GM19468 (cell line): Measurements from ENCODE around the gene ASGR1.
"Not testable (repeated sequence)": the region's sequence is repeated elsewhere in the genome, so short reads cannot be mapped to it uniquely, and the experiment has no call there.

Experiments
- ATAC-seq: cut with Tn5 transposase; IDR thresholded peaks from one replicate; pipeline ENCODE4 v1.9.1; 2021; ENCODE audit warnings: mild to moderate bottlenecking, moderate library complexity, moderate number of reproducible peaks; ENCODE audit not compliant: unreplicated experiment; ENCODE audit errors: extremely low read depth

ASGR1 gene

DNA sequence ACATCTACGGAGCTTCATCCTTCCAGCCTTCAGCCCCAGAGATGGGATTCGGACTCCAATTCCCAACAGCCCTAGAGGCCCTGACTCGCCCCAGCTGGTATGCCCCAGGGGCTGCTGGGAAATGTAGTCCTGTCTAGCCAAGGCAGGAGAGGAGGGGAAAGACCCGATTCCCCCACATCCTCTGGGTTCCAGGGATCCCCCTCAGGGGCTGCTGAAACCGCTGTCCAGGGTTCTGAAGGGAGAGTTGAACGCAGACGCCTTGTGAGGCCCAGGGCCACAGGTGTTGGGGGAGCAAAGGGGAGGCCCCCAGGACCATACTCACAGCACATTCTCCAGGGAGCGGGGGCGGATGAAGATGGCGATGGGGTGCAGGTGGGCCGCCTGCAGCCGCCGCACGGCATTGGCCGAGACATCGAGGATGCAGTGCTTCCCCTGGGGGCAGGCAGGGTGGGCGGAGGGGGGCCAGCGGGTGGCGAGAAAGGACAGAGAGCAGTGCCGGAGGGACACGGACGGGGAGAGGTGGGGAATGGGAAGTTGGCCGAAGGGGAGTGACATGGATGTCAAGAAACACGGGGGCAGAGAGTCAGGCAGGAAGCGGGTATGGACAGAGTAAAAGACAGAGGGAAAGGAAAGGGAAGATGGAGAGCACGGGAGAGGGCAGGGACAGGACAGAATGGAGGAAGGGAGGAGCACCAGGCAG lies 12.6 kb upstream of the ASGR1 start:
- ATAC-seq = no peak

DNA sequence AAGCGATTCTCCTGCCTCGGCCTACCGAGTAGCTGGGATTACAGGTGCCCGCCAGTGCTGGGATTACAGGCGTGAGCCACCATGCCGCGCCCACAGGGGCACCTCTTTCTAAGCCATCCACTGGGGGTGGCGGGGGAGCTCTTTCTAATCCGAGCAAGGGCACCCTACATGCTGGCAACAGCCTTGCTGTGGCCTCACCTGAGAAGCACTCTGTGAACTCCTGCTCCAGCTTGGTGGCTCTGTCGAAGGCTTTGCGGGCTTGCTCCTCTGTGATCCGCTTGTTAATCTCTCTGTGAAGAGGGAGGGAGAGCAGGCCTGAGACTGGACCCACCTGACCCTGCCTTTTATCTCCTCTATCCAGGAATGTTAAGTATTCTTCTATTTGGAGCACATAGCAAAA lies 11.9 kb upstream of the ASGR1 start:
- ATAC-seq = no peak

DNA sequence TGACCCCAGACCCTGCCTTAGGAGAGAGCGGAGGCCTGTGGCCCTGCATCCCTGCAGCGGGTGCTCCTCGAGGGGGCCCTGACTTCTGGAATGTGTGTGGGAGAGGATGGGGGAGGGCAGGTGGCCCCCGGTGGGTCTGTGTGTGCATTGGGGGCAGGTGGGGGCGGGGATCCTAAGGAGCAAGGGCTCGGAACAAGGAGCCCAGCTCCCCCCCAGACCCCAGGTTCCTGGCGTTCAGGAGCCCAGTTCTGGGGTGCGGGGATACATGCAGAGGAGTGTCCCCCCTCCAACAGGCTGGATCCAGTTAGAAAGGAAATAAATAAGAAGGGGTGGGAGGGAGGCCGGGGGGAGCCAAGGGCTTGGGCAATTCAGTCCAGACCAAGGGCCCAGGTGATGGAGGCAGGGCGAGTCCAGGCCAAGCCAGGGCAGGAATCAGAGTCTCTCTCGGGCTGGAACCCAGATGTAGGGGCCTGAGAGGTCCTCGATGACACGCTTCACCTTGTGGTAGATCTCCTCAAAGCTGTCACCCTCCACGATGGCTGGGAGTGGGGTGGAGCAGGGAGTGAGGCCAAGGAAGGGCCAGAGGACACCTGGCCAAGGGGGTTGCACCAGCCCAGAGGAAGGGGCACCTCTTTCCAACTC lies 11.2 kb upstream of the ASGR1 start:
- ATAC-seq = no peak

- ATAC-seq = no peak
Measured at GRCh38 chr17:7186241-7186640, 7.1 kb upstream of the ASGR1 start.

GRCh38 chr17:7184647-7185046 lies 5.5 kb upstream of the ASGR1 start:
- no peak for ATAC-seq

DNA sequence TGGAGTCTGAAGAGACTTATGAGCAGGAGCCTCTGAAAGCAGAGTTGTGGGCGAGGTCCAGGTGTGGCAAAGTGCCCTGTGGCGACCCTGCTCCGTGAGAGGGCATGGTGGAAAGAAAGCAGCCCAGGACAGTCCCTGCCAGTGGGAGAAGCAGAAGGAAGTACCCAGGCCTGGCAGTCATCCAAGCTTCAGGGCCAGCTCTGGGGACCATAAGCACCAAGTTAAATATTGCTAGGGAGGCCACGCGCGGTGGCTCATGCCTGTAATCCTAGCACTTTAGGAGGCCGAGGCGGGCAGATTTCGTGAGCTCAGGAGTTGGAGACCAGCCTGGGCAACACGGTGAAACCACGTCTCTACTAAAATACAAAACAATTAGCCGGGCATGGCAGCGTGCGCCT lies 4.9 kb upstream of the ASGR1 start:
- no peak for ATAC-seq

GRCh38 chr17:7183433-7184090 lies 4.4 kb upstream of the ASGR1 start:
- no peak for ATAC-seq

GRCh38 chr17:7182101-7182500 lies 2.9 kb upstream of the ASGR1 start:
- not testable (repeated sequence) for ATAC-seq

- no peak for ATAC-seq
Measured at GRCh38 chr17:7178973-7179316, 225 bp downstream of the ASGR1 start.

GRCh38 chr17:7177954-7178477 lies 1.2 kb downstream of the ASGR1 start:
- no peak for ATAC-seq

DNA sequence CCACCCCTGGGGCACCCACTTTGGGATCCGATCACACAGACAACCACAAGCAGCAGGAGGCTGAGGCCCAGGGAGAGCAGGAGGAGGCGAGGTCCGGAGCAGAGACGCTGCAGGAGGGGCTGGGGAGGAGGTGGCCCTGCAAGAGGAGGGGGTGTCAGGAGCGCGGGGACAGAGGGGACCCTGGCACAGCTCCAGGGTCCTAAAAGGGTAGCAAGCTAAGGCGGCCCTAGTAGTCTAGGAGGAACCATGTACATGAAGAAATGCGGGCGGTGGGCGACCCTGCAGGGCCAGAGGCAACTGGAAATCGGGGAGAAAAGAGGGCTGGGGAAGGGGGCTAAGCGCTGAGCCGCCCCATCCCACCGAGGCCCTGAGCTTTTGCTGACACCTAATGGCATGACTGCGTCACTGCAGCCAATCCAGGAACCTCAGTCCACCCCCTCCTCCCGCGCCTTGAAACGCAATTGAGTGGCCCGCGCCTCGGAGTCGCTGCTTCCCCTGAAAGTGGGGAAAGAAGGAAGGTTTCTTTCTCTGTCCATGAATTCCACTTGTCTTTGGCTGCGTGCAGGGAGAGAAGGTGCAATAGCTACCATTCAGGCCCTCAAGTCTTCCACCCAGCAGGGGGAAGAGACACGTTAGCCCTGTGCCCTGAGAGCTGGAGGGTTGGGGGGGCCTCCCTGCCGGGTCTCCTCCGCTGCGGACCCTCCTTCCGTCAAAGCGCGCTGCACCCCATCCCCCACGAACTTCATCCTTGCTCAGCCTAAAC lies 1.8 kb downstream of the ASGR1 start:
- no peak for ATAC-seq

- ATAC-seq = no peak
Measured at GRCh38 chr17:7176841-7177190, 2.4 kb downstream of the ASGR1 start.

- ATAC-seq = no peak
Measured at GRCh38 chr17:7176107-7176840, 2.9 kb downstream of the ASGR1 start.

DNA sequence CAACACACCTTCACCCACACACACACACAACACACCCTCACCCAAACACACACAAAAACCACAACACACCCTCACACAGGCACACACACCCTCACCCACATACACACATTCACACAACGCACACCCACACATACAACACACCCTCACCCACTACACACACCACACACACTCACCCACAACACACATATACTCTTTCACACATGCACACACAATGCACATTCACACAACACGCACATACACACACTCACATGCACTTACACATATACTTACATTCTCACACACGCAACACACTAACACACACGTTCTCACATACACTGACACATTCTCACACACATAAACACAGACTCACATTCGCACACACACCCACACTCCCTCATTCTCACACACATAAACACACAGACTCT lies 3.8 kb downstream of the ASGR1 start:
- no peak for ATAC-seq

- ATAC-seq = no peak
Measured at GRCh38 chr17:7174603-7175326, 4.4 kb downstream of the ASGR1 start.

DNA sequence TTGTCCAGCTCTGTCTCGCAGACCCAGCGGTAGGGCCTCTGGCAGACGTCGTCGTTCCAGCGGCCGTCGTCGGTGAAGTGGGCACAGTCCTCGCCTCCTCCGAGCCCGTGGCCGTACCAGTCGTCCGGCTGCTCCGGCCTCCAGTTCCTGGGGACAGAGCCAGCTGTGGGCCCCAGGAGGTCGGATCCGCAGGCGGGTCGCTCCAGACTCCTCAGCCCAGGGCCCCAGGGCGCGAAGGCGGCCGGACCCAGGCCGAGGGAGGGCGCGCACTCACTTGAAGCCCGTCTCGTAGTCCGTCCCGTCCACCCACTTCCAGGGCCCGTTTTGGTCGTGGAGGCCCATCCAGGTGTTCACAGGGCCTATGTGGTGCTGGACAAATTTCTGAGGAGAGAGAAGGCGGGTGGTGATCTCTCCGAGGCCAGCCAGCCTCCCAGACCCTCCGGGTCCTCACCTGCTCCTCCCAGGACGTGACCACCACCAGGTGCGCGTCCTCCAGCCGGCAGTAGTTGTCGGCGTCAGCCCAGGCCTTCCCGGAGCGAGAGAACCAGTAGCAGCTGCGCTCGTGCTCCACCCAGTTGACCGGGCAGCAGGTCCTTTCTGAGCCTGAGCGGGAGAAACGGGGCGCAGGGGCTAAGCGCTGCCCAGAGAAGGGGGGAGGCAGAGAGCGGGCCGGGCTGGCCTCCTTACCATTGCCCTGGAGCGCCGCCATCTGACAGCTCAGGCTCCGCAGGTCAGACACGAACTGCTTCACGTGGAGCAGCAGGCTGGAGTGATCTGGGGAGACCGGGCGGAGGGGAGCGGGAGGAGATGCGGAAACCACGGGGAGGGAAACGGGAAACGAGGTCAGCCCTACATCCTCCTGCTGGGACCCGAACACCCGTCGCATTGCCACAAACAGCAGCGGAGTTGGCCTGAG lies 5.2 kb downstream of the ASGR1 start:
- ATAC-seq = no peak

DNA sequence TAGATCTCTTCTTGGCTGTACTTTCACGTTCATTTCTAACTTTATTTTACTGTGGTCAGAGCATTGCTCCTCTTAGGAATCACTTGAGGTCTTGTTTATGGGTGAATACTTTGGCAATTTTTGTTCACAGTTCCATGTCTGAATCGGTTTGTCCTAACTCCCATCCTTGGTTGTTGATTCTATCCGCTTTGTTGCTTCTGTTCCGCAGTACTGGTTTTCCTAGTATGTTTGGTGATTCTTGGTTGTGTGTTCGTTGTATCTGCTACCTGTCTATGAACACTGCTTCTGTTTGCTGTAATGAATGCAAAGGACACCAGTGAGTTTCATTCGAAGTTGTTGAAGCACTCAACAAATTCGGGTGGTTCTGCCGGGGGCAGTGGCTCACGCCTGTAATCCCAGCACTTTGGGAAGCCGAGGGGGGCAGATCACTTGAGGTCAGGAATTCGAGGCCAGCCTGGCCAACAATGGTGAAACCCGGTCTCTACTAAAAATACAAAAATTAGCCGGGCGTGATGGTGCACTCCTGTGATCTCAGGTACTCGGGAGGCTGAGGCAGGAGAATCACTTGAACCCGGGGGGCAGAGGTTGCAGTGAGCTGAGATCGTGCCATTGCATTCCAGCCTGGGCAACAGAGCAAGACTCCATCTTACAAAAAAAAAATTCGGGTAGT lies 6.5 kb downstream of the ASGR1 start:
- not testable (repeated sequence) for ATAC-seq

- not testable (repeated sequence) for ATAC-seq
Measured at GRCh38 chr17:7169565-7169908, 9.6 kb downstream of the ASGR1 start.
